Calu3 (cell line): Measurements from ENCODE around the gene ABCG4. TPM values are rescaled to one million over a fixed set of nuclear protein-coding genes. Genes with fewer than 3 reads are reported as not detected.

ENCODE experiments used
- BruUV-seq: library from RNA; stranded (reverse); fragments of 400-500 nt; replicated peaks from 2 replicates; lab custom pipeline; 2021; lab: Mats Ljungman, UMichigan
- CTCF ChIA-PET: fragments of 300-600 bp; sonication (Branson Sonifier 250); formaldehyde crosslinking; loops from one replicate; lab custom pipeline; 2022; ENCODE audit warnings: antibody characterized with exemption; lab: Charles Lee
- DNase-seq: peaks from one replicate; pipeline ENCODE4 v3.0.0; 2022
- H3K27ac Mint-ChIP-seq: one replicate; pipeline ENCODE4 v1.8.0; 2022; ENCODE audit warnings: mixed read lengths; ENCODE audit not compliant: unreplicated experiment
- H3K27me3 Mint-ChIP-seq: one replicate; pipeline ENCODE4 v1.8.0; 2022; ENCODE audit warnings: mixed read lengths; ENCODE audit not compliant: unreplicated experiment
- H3K36me3 Mint-ChIP-seq: one replicate; pipeline ENCODE4 v1.8.0; 2022; ENCODE audit warnings: mild to moderate bottlenecking, moderate library complexity, mixed read lengths; ENCODE audit not compliant: insufficient read depth, unreplicated experiment
- H3K4me1 Mint-ChIP-seq: one replicate; pipeline ENCODE4 v1.8.0; 2022; ENCODE audit warnings: mild to moderate bottlenecking, low read depth, mixed read lengths; ENCODE audit not compliant: unreplicated experiment
- H3K4me3 Mint-ChIP-seq: one replicate; pipeline ENCODE4 v1.8.0; 2022; ENCODE audit warnings: mild to moderate bottlenecking, low read depth, moderate library complexity, mixed read lengths; ENCODE audit not compliant: unreplicated experiment
- H3K9me3 Mint-ChIP-seq: one replicate; pipeline ENCODE4 v1.8.0; 2022; ENCODE audit warnings: low read depth, mixed read lengths; ENCODE audit not compliant: unreplicated experiment
- intact Hi-C: fragments of 100-400 bp; cut with micrococcal nuclease; formaldehyde crosslinking; loops from one replicate; pipeline ENCODE4 v1.10.0; 2022; ENCODE audit not compliant: unreplicated experiment
- total RNA-seq: library from RNA; stranded (reverse); gene quantifications from 2 replicates; pipeline ENCODE4 v1.2.3, GENCODE V29; 2022
- TF ChIP-seq, protein P1 (sequence below): fragments of 200-600 bp; IDR thresholded peaks from one replicate; pipeline ENCODE4 v1.8.0; 2022; ENCODE audit warnings: antibody characterized with exemption; ENCODE audit not compliant: unreplicated experiment

ABCG4 gene
- total RNA-seq, 1 experiment from 2014 or later: not detected

DNA sequence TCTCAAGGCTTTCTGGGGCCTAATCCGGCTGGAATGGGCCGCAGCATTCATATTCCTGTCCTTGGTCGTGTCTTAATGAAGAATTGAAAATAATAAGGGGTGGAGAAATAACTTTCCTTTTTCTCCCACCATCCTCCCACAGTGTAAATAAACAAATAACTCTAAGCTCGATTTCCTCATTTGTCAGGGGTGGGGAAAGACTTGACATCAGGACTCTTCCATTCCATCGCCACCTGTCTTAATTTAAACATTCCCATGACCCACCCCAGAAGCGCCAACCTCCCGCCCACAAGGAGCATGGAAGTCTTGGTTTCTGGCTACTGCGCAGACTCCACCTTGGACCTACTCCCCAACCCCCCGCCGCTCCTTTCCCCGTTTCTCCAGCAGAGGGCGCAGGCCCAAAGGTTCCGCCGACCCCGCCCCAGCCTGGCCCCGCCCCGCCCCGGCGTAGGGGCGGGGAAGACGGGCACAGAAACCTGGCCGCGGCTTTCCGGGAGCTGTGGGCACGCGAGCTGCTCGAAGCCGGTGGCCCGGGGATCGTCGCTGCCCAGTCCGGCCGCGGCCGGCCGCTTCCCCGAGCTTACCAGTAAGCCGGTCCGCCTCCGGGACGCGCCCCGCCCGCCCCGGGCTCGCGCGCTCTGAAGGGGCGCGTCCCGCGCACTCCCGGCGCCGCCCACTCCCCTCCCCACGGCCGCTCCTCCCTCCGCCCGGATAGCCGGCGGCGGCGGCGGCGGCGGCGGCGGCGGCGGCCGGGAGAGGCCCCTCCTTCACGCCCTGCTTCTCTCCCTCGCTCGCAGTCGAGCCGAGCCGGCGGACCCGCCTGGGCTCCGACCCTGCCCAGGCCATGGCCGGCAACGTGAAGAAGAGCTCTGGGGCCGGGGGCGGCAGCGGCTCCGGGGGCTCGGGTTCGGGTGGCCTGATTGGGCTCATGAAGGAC is 57.0 kb downstream of the ABCG4 start, which contains the start of gene CBL:
Gene CBL, plus strand, starts transcription at position 766 of the 937 bp plus-strand sequence. Its CDS starts 79 bp downstream, at position 845.
- CTCF ChIA-PET: interaction anchor here (0.5 to 1.3 kb wide), 10 partner anchors 9 to 525 kb away, joined by 3 to 7 read pairs (median 4); partner anchors contain the start of genes DPAGT1, HMBS and VPS11
- Mint-ChIP-seq H3K4me3 (peak within 1 kb of the TSS; percentile 86), H3K27me3 (no peaks in the 10 kb centered on the region), H3K27ac (peak within 1 kb of the TSS; percentile 39), H3K4me1 (no peaks in the 10 kb centered on the region), H3K36me3 (peaks cover 20% of the 10 kb centered on the region), H3K9me3 (no peaks in the 10 kb centered on the region)
- DNase-seq: peak; percentile 89
- intact Hi-C loops: no loop called here
- TF ChIP-seq, protein P1, sequence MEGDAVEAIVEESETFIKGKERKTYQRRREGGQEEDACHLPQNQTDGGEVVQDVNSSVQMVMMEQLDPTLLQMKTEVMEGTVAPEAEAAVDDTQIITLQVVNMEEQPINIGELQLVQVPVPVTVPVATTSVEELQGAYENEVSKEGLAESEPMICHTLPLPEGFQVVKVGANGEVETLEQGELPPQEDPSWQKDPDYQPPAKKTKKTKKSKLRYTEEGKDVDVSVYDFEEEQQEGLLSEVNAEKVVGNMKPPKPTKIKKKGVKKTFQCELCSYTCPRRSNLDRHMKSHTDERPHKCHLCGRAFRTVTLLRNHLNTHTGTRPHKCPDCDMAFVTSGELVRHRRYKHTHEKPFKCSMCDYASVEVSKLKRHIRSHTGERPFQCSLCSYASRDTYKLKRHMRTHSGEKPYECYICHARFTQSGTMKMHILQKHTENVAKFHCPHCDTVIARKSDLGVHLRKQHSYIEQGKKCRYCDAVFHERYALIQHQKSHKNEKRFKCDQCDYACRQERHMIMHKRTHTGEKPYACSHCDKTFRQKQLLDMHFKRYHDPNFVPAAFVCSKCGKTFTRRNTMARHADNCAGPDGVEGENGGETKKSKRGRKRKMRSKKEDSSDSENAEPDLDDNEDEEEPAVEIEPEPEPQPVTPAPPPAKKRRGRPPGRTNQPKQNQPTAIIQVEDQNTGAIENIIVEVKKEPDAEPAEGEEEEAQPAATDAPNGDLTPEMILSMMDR: peak; percentile 80
- no TSS peak for BruUV-seq

DNA sequence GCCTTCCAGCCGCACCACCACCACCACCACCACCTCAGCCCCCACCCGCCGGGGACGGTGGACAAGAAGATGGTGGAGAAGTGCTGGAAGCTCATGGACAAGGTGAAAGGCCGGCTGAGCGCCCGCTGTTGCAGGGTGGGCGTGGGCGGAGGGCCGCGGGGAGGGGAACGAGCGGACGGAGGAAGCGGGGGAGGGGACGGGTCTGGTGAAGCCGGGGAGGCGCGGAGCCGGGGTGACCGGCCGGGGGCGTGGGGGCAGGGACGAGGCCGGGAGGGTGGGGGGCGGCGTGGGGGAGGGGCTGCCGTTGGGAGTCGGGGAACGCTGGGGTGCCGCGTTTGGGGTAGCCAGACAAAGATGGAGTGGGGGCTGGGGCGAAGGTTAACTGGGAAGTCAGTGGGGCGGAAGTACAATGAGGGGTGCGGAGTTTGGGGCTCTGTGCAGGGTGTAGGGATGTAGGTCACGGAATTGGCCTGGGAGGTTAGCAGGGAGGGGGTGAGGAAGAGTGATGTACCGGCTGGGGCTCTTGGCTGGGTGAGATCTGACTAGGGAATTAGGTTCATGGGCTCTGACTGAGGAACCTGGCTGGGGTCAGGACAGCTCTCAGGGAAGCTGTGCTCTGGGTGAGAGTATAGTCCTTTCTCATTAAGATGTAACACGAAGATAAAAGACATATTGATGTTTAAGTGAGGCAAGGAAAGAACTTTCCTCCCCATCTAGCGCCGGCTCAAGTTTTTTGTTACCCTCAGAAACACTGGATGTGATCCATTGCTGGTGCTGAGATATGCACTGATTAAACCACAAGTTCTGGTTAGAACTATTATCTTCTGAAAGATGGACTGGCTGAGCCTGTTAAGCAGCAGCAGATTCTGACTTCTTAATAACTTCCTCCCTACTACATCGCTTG is 57.9 kb downstream of the ABCG4 start:
- no peaks in the 10 kb centered on the region for H3K4me1 Mint-ChIP-seq
- CTCF ChIA-PET: interaction anchor here (0.5 to 1.3 kb wide), 9 partner anchors 10 to 525 kb away, joined by 3 to 7 read pairs (median 4); partner anchors contain the start of genes DPAGT1, HMBS and VPS11
- no peaks in the 10 kb centered on the region for H3K9me3 Mint-ChIP-seq
- BruUV-seq: no TSS peak
- H3K36me3 Mint-ChIP-seq: peaks cover 20% of the 10 kb centered on the region
- TF ChIP-seq, protein P1: no peak
- peak overlapping the region; percentile 86 for H3K4me3 Mint-ChIP-seq
- H3K27me3 Mint-ChIP-seq: no peaks in the 10 kb centered on the region
- H3K27ac Mint-ChIP-seq: peak overlapping the region; percentile 39
- intact Hi-C loops: no loop called here
- peak; percentile 27 for DNase-seq

DNA sequence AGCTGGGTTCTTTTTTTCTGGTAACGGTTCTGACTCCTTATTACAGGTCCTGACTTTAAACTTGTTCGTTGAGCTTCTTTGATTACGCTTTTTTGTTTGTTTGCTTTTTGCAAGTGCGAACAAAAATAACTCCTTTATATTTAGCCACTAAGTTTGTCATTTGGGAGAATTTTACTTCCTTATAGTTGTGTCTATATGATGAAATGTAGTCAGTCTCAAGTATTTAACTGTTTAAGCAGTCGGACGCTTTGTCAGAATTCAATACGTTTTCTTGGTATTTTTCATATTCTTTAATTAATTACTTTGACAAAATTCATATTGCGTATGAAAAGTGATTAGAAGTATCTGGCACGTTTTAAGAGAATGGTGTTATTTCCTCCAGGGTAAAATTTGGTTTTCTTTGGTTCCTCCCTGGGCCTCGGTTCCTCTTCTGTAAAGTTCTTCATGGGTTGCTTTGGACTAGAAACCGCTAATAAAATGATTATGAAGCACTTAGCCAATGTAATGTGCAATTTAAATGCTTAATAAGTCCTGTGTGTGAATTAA is 58.6 kb downstream of the ABCG4 start:
- H3K9me3 Mint-ChIP-seq: no peaks in the 10 kb centered on the region
- H3K36me3 Mint-ChIP-seq: peaks cover 20% of the 10 kb centered on the region
- H3K4me1 Mint-ChIP-seq: no peaks in the 10 kb centered on the region
- intact Hi-C loops: no loop called here
- H3K27ac Mint-ChIP-seq: peak overlapping the region; percentile 39
- no peak for DNase-seq
- TF ChIP-seq, protein P1: no peak
- CTCF ChIA-PET: no interaction called here
- BruUV-seq: no TSS peak
- no peaks in the 10 kb centered on the region for H3K27me3 Mint-ChIP-seq
- H3K4me3 Mint-ChIP-seq: peak overlapping the region; percentile 86

DNA sequence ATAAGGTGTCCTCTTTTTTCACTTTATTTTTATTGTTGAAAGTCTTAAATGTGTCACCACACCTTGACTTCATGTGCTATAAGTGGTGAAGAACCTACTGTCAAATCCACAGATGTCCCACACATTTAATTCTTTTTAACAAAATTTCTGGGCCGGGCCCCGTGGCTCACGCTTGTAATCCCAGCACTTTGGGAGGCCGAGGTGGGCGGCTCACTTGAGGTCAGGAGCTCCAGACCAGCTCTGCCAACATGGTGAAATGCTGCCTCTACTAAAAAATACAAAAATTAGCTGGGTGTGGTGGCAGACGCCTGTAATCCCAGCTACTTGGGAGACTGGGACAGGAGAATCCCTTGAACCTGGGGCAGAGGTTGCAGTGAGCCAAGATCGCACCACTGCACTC is 60.3 kb downstream of the ABCG4 start:
- CTCF ChIA-PET: no interaction called here
- DNase-seq: no peak
- TF ChIP-seq, protein P1: no peak
- intact Hi-C loops: no loop called here
- H3K4me1 Mint-ChIP-seq: no peaks in the 10 kb centered on the region
- no peaks in the 10 kb centered on the region for H3K27me3 Mint-ChIP-seq
- H3K9me3 Mint-ChIP-seq: no peaks in the 10 kb centered on the region
- no peak overlapping the region for H3K27ac Mint-ChIP-seq
- no peak overlapping the region for H3K4me3 Mint-ChIP-seq
- H3K36me3 Mint-ChIP-seq: peaks cover 20% of the 10 kb centered on the region
- no TSS peak for BruUV-seq
